D721Med (cell line): Measurements from ENCODE around the gene FAM53A.

Experiments
- DNase-seq: peaks from one replicate; pipeline ENCODE4 v3.0.0; 2011; ENCODE audit warnings: low spot score; ENCODE audit not compliant: insufficient read length
- FAIRE-seq: peaks from 2 replicates; lab custom pipeline; 2011; peaks lifted over from hg19 to GRCh38; lab: Jason Lieb, UNC
- CTCF ChIP-seq: IDR thresholded peaks from 2 replicates; pipeline ENCODE4 v1.5.1; 2012; ENCODE audit warnings: mild to moderate bottlenecking, control low read depth; ENCODE audit not compliant: insufficient read depth; ENCODE audit errors: missing control alignments

FAM53A gene

DNA sequence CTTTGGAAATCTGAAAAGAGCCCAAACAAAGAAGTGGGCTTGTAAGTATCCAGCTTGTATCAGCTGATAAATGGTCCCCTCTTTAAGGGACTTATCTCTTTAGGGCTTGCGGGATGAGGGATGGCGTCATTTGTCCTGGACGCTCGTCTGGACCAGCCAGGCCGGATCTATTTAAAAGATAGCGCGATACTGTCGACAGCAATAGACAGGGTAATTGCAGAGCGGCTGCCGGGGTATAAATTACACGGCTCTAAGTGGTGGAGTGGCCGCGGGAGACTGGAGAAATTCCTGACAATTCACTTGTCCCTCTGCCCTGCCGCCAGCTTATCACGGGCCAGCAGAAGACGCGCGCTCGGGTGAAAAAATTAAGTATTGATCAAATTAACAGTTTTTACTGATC, 90.7 kb downstream of the FAM53A start:
- no peak for TF ChIP-seq CTCF
- FAIRE-seq (no peak), DNase-seq (no peak)

DNA sequence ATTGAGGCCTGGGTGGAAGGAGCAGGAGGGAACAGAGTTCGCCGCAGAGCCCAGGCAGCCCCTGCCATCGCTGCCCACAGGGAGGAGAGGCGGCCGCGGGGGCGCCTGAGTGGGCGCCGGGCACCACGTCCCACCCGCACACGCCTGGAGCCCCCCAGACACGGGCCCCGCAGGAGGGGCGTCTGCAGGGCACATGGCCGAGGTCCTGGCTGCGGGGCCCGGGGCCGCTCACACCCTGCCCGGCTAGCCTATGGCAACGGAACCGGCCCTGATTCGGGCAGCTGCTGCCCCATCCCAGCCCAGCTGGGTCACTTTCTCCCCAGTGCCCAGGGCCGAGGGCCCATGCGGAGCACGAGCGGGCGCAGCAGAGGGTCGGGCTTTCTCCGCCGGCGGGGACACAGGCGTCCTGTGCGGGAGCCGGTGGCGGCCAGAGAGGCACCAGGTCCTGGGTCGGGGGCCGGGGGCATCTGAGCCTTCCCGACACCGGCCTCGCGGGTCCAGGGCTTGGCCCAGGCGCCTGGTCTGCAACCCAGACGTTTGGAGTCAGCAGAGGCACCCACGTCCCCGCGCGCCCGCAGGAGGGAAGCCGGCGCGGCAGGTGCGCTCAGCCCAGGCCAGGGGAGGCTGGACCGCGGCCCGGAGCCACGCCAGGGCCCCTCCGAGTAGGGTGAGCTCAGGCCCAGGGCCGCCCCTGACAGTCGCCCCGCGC, 91.2 kb downstream of the FAM53A start:
- TF ChIP-seq CTCF, result no peak
- DNase-seq (no peak), FAIRE-seq (no peak)

DNA sequence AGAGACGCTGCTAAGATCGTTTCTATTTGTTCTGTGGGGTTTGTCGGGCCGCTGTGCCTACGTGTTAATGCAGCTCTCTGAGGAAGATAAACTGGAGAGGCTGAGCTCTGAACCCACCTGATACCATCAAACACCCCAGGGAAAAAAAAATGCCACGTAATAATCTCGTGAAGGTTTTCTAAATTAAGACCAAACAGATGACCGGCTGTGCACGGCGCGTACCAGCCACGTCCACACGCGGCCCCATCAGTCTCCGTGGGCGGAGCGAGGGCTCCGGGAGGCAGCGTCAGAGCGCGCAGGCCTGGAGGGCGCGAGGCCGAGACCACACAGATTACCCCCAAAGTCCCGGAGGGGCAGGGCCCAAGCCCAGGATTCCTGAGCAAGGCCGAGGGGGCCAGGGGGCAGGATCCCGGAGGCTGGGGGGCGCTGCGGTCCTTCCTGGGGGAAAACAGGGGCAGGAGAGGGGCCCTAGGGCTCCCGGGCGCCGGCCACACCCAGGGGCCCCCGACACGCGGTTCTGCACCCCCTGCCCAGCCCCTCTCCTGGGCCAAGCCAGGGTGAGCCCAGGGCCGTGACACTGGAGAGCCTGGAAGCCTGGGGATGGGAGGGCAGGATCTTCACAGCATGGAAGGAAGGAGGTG, 91.9 kb downstream of the FAM53A start:
- no peak for TF ChIP-seq CTCF
- DNase-seq (no peak), FAIRE-seq (no peak)

- DNase-seq (no peak), FAIRE-seq (no peak)
- no peak for TF ChIP-seq CTCF
Observed at GRCh38 chr4:1591107-1591506, 93.0 kb downstream of the FAM53A start.

GRCh38 chr4:1590244-1590643, 93.9 kb downstream of the FAM53A start:
- TF ChIP-seq CTCF, result no peak
- DNase-seq (no peak), FAIRE-seq (no peak)
